ENCODE results near the gene MGAT1.

The MGAT1 gene

GRCh38 chr5:180844858-180845257 is 42.3 kb upstream of the MGAT1 start:
- in situ Hi-C loops (cut with HindIII; ENCODE audit: low sequenced_read_pairs) = no loop called here
- no peak for TF ChIP-seq CTCF (IDR thresholded peaks at IDR 0.05; ENCODE audit: low read depth, low read length)
- H3K4me3 ChIP-seq (ENCODE audit: low read depth, low read length) = no peak overlapping the region
- DNase-seq (ENCODE audit: low read depth, low spot score) = no peak

- DNase-seq (ENCODE audit: low read depth, low spot score) = no peak
- in situ Hi-C loops (cut with HindIII; ENCODE audit: low sequenced_read_pairs) = no loop called here
- no peak overlapping the region for H3K4me3 ChIP-seq (ENCODE audit: low read depth, low read length)
- TF ChIP-seq CTCF (IDR thresholded peaks at IDR 0.05; ENCODE audit: low read depth, low read length) = no peak
These were observed 41.8 kb upstream of the MGAT1 start for GRCh38 chr5:180844432-180844831.

GRCh38 chr5:180839935-180840334 is 37.3 kb upstream of the MGAT1 start:
- no peak for DNase-seq (ENCODE audit: low read depth, low spot score)
- H3K4me3 ChIP-seq (ENCODE audit: low read depth, low read length) = no peak overlapping the region
- in situ Hi-C loops (cut with HindIII; ENCODE audit: low sequenced_read_pairs) = no loop called here
- no peak for TF ChIP-seq CTCF (IDR thresholded peaks at IDR 0.05; ENCODE audit: low read depth, low read length)

- in situ Hi-C loops (cut with HindIII; ENCODE audit: low sequenced_read_pairs) = no loop called here
- no peak for TF ChIP-seq CTCF (IDR thresholded peaks at IDR 0.05; ENCODE audit: low read depth, low read length)
- no peak overlapping the region for H3K4me3 ChIP-seq (ENCODE audit: low read depth, low read length)
- DNase-seq (ENCODE audit: low read depth, low spot score) = no peak
These were observed 36.6 kb upstream of the MGAT1 start for GRCh38 chr5:180839227-180839626.

- TF ChIP-seq CTCF (IDR thresholded peaks at IDR 0.05; ENCODE audit: low read depth, low read length) = no peak
- in situ Hi-C loops (cut with HindIII; ENCODE audit: low sequenced_read_pairs) = no loop called here
- DNase-seq (ENCODE audit: low read depth, low spot score) = no peak
- no peak overlapping the region for H3K4me3 ChIP-seq (ENCODE audit: low read depth, low read length)
These were observed 34.9 kb upstream of the MGAT1 start for GRCh38 chr5:180837478-180837877.

GRCh38 chr5:180832638-180833068 is 30.0 kb upstream of the MGAT1 start:
- TF ChIP-seq CTCF (IDR thresholded peaks at IDR 0.05; ENCODE audit: low read depth, low read length) = no peak
- no peak overlapping the region for H3K4me3 ChIP-seq (ENCODE audit: low read depth, low read length)

More at GRCh38 chr5:180832638-180833068, 30.0 kb upstream of the MGAT1 start:
- in situ Hi-C loops (cut with HindIII; ENCODE audit: low sequenced_read_pairs) = no loop called here
- DNase-seq (ENCODE audit: low read depth, low spot score) = no peak
